Measurements from ENCODE around the gene RBM39. TPM values are rescaled to one million over a fixed set of nuclear protein-coding genes. Genes with fewer than 3 reads are reported as not detected.
"Not testable (repeated sequence)": the region's sequence is repeated elsewhere in the genome, so short reads cannot be mapped to it uniquely, and the experiment has no call there.

The RBM39 gene
- total RNA-seq, 1 donor from 2014 or later: 488 TPM

- peaks cover 2% of the 10 kb centered on the region for H3K4me1 Mint-ChIP-seq
- DNase-seq (ENCODE audit: low spot score in 2 of 2, unreplicated experiment in 2 of 2): no peak
- no peaks in the 10 kb centered on the region for H3K27me3 Mint-ChIP-seq (ENCODE audit: low read depth)
- H3K27ac Mint-ChIP-seq: no peak overlapping the region
- TF ChIP-seq CTCF (IDR thresholded peaks at IDR 0.05; ENCODE audit: unreplicated experiment): no peak
- no peak overlapping the region for H3K4me3 Mint-ChIP-seq
- peaks cover 34% of the 10 kb centered on the region for H3K36me3 Mint-ChIP-seq
- no peaks in the 10 kb centered on the region for H3K9me3 Mint-ChIP-seq
Observed at GRCh38 chr20:35710039-35710438, 32.0 kb downstream of the RBM39 start.

GRCh38 chr20:35709259-35709658 is 32.8 kb downstream of the RBM39 start:
- peaks cover 38% of the 10 kb centered on the region for H3K36me3 Mint-ChIP-seq
- no peaks in the 10 kb centered on the region for H3K27me3 Mint-ChIP-seq (ENCODE audit: low read depth)
- no peak overlapping the region for H3K27ac Mint-ChIP-seq
- no peak for TF ChIP-seq CTCF (IDR thresholded peaks at IDR 0.05; ENCODE audit: unreplicated experiment)
- no peak for DNase-seq (ENCODE audit: low spot score in 2 of 2, unreplicated experiment in 2 of 2)
- peaks cover 2% of the 10 kb centered on the region for H3K4me1 Mint-ChIP-seq
- H3K4me3 Mint-ChIP-seq: no peak overlapping the region
- no peaks in the 10 kb centered on the region for H3K9me3 Mint-ChIP-seq

- H3K27ac Mint-ChIP-seq: no peak overlapping the region
- peaks cover 2% of the 10 kb centered on the region for H3K4me1 Mint-ChIP-seq
- H3K9me3 Mint-ChIP-seq: no peaks in the 10 kb centered on the region
- peaks cover 43% of the 10 kb centered on the region for H3K36me3 Mint-ChIP-seq
- no peak for TF ChIP-seq CTCF (IDR thresholded peaks at IDR 0.05; ENCODE audit: unreplicated experiment)
- no peak overlapping the region for H3K4me3 Mint-ChIP-seq
- H3K27me3 Mint-ChIP-seq (ENCODE audit: low read depth): no peaks in the 10 kb centered on the region
- DNase-seq (ENCODE audit: low spot score in 2 of 2, unreplicated experiment in 2 of 2): no peak
Observed at GRCh38 chr20:35708502-35708901, 33.6 kb downstream of the RBM39 start.

- DNase-seq (ENCODE audit: low spot score in 2 of 2, unreplicated experiment in 2 of 2); H3K27me3 Mint-ChIP-seq (ENCODE audit: low read depth); H3K9me3 Mint-ChIP-seq; H3K4me3 Mint-ChIP-seq; H3K4me1 Mint-ChIP-seq: not testable (repeated sequence)
- H3K27ac Mint-ChIP-seq: peak overlapping the region; percentile 47
- peaks cover 40% of the 10 kb centered on the region for H3K36me3 Mint-ChIP-seq
Observed at GRCh38 chr20:35706591-35707529, 35.2 kb downstream of the RBM39 start.

GRCh38 chr20:35705894-35706293 is 36.2 kb downstream of the RBM39 start:
- H3K36me3 Mint-ChIP-seq: peaks cover 30% of the 10 kb centered on the region
- not testable (repeated sequence) for H3K4me1 Mint-ChIP-seq; DNase-seq (ENCODE audit: low spot score in 2 of 2, unreplicated experiment in 2 of 2); H3K27me3 Mint-ChIP-seq (ENCODE audit: low read depth); H3K9me3 Mint-ChIP-seq; H3K27ac Mint-ChIP-seq; H3K4me3 Mint-ChIP-seq

GRCh38 chr20:35704514-35705261 is 37.4 kb downstream of the RBM39 start:
- no peak overlapping the region for H3K4me3 Mint-ChIP-seq
- H3K36me3 Mint-ChIP-seq: peaks cover 26% of the 10 kb centered on the region
- H3K27ac Mint-ChIP-seq: peak overlapping the region; percentile 32
- H3K9me3 Mint-ChIP-seq: no peaks in the 10 kb centered on the region
- no peak for TF ChIP-seq CTCF (IDR thresholded peaks at IDR 0.05; ENCODE audit: unreplicated experiment)
- no peak for DNase-seq (ENCODE audit: low spot score in 2 of 2, unreplicated experiment in 2 of 2)
- peaks cover 10% of the 10 kb centered on the region for H3K4me1 Mint-ChIP-seq
- H3K27me3 Mint-ChIP-seq (ENCODE audit: low read depth): no peaks in the 10 kb centered on the region

Measured in mesothelial cell of epicardium (in vitro differentiated cells).